Effector memory CD8-positive, alpha-beta T cell (primary cell): Measurements from ENCODE around the gene ANO4.

Experiments used
- ATAC-seq: fragments of 150-1000 bp; cut with Tn5 transposase; replicated peaks from 2 replicates; pipeline ENCODE4 v1.10.0; 2021; ENCODE audit warnings: mild to moderate bottlenecking, moderate library complexity
- DNase-seq, 3 experiments: peaks; one replicate each; pipeline ENCODE4 v3.0.0; 2021
- H3K27ac Mint-ChIP-seq, 2 donors: one replicate each; pipeline ENCODE4 v1.8.0; 2022; ENCODE audit warnings: mild to moderate bottlenecking in 2 of 2, mixed read lengths in 2 of 2, moderate library complexity in 2 of 2
- H3K27me3 Mint-ChIP-seq, 2 donors: one replicate each; pipeline ENCODE4 v1.8.0; 2022; ENCODE audit warnings: mixed read lengths in 2 of 2
- H3K36me3 Mint-ChIP-seq: one replicate; pipeline ENCODE4 v1.8.0; 2022; ENCODE audit warnings: mild to moderate bottlenecking, moderate library complexity, mixed read lengths; ENCODE audit not compliant: insufficient read depth
- H3K4me1 Mint-ChIP-seq, 2 donors: one replicate each; pipeline ENCODE4 v1.8.0; 2022; ENCODE audit warnings: low read depth in 2 of 2, mixed read lengths in 2 of 2
- H3K4me3 Mint-ChIP-seq, 2 donors: one replicate each; pipeline ENCODE4 v1.8.0; 2022; ENCODE audit warnings: mild to moderate bottlenecking in 2 of 2, mixed read lengths in 2 of 2, moderate library complexity in 2 of 2
- H3K9me3 Mint-ChIP-seq, 2 donors: one replicate each; pipeline ENCODE4 v1.8.0; 2022; ENCODE audit warnings: mixed read lengths in 2 of 2

Gene ANO4

DNA sequence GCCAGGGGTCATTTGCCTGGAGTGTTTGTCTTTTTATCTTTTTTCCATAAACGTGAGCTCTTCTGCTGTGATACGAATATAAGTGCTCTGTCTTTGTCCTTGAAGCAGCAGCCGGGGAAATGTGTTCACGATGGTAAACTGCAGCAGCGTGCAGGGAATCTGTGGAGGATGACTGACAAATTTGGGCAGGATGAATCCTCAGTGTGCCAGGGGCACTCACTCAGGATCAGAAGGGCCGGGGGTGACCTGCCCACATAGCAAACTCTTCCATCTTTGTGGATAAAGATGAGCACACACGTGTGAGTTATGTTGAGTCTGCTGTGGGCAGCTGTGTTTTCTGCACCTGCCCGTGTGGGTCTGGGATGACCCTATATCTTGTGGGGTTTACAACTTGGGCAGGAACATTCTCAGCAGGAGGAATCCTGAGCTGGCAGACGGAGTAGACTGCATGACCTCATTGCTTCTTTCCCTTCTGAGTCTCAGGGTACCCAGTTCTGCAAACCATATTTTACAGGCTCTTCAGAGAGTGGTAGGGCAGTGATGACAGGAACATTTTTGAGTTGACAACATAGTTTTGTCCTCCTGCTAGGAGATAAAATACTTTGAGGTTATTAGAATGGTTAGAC is 711 bp downstream of the ANO4 start:
- Mint-ChIP-seq H3K27ac (no peak overlapping the region), H3K4me1 (no peaks in the 10 kb centered on the region), H3K36me3 (no peaks in the 10 kb centered on the region), H3K27me3 (peaks cover 0 to 17% of the 10 kb centered on the region in 2 donors), H3K4me3 (no peak overlapping the region), H3K9me3 (peaks cover 0 to 3% of the 10 kb centered on the region in 2 donors)
- ATAC-seq (no peak), DNase-seq (no peak)

DNA sequence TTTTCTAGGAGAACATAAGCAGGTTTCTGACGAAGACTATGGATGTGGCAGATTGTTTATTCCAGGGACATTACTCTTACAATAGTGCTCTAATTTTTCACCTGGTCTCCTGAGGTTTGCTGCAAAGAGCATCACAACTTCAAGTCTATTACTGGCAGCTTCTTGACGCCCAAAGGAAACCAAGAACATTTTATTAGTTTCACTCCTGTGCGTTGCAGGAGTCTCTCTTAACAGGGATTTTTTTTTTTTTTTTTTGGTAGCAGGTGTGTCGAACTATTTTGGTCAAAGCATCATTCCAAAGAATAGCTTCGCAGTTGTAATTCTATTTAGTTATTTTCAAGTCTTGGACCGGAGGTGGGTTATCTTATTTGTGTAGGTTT is 1.2 kb downstream of the ANO4 start:
- Mint-ChIP-seq H3K4me3 (no peak overlapping the region), H3K4me1 (no peaks in the 10 kb centered on the region), H3K27ac (no peak overlapping the region), H3K9me3 (peaks cover 0 to 3% of the 10 kb centered on the region in 2 donors), H3K27me3 (peaks cover 0 to 17% of the 10 kb centered on the region in 2 donors), H3K36me3 (no peaks in the 10 kb centered on the region)
- ATAC-seq (no peak), DNase-seq (no peak)

DNA sequence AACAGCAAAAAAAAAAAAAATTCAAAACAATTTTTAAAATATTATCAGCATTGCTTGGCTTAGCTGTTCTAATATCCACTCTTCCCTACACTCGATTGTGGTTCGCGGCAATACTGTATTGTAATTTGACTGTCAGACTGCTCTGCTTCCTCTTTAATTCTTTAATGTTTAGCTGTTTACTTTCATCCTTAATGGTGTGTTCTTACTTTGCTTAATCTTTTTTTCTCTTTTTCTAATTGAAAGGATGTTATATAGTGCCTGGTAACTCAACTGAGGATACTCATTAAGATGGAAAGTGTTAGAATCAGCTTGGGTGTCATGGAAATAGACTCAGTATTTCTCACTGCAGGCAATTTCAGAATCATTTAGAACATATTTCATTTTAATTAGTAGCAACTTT is 2.0 kb downstream of the ANO4 start:
- no peak overlapping the region for H3K4me3 Mint-ChIP-seq
- H3K27ac Mint-ChIP-seq = no peak overlapping the region
- no peaks in the 10 kb centered on the region for H3K36me3 Mint-ChIP-seq
- H3K4me1 Mint-ChIP-seq = no peaks in the 10 kb centered on the region
- ATAC-seq (no peak), DNase-seq (no peak)
- peaks cover 0 to 3% of the 10 kb centered on the region in 2 donors for H3K9me3 Mint-ChIP-seq
- peaks cover 0 to 17% of the 10 kb centered on the region in 2 donors for H3K27me3 Mint-ChIP-seq

DNA sequence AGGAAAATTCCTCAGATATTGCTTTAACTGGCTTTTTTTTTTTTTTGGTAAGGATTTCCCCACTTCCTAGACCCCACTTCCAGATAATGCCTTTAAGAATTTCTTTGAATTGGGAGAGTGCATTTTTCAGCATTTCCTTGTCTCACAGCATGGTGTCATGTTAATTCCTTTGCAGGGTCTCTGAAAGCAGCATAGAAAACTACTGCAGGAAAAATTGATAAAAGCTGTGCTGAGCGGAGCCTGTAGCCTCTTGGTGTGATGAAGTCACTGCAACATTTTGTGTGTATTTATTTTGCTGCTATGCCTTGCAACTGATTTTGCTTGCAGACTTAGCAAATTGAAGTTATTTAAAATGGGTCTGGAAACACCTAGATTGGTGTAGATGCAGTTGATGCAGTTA is 2.7 kb downstream of the ANO4 start:
- Mint-ChIP-seq H3K36me3 (no peaks in the 10 kb centered on the region), H3K4me1 (no peaks in the 10 kb centered on the region), H3K27me3 (peaks cover 0 to 17% of the 10 kb centered on the region in 2 donors), H3K27ac (no peak overlapping the region), H3K9me3 (peaks cover 0 to 3% of the 10 kb centered on the region in 2 donors), H3K4me3 (no peak overlapping the region)
- ATAC-seq (no peak), DNase-seq (no peak)

DNA sequence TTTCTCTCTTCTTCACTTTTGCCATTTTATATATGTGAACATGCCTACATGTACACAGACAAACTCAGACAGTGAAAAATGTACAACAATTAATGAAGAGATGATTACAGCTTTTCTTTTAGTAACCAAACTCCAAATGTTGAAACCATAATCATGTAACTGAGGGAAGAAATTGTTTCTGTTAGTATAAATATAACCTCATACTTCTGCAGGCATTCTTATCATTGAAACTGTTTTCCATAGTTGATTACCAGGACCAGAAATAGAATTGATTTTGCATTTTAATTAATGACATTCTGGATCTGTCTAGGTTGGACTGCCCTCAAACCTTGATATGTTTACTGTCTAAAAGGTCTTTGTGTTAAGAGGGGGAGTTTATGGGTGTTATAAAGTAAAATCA is 3.2 kb downstream of the ANO4 start:
- Mint-ChIP-seq H3K4me3 (no peak overlapping the region), H3K9me3 (peaks cover 0 to 3% of the 10 kb centered on the region in 2 donors), H3K4me1 (no peaks in the 10 kb centered on the region), H3K36me3 (no peaks in the 10 kb centered on the region), H3K27ac (no peak overlapping the region), H3K27me3 (peaks cover 0 to 17% of the 10 kb centered on the region in 2 donors)
- ATAC-seq (no peak), DNase-seq (no peak)

DNA sequence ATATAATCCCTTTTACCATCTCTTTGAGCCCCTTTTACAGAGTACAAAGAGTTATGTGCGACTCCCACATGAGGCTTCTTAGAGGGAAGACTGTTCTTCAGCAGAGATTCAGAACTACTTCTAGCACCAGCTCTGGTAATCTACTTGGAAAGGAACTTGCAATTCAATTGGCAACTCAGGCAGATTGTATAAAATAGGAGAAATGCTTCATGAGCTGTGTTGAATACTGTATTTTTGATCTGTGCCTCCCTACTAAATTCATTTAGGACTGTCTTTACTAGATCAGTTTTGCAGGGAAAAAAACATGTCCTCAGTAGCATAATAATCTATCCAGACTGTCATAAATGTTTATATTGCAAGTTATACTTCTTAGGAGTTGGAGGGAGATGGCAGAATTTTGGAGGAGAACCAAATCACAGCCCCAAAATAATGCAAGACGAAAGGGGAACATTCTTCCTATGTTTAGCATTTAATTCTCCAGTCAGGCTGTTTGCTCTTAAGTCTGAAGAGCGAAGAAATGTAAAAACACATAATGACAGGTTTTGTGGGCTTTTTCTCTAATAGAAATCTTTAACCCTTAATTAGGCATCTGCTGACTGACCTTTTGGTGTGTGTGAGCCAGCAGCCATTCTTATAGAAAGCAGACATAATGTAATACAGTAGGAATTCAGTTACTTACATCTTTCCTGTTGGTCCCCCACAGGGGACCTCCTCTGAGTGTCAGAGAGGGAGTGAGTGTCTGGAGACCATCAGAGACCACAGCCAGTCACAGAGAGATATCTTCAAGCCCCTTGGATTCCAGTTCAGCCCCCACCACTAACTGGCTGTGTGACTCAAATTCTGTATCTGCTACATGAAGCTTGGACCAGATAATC is 3.9 kb downstream of the ANO4 start:
- ATAC-seq (no peak), DNase-seq (no peak)
- H3K27me3 Mint-ChIP-seq = peaks cover 0 to 17% of the 10 kb centered on the region in 2 donors
- H3K9me3 Mint-ChIP-seq = peaks cover 0 to 3% of the 10 kb centered on the region in 2 donors
- H3K36me3 Mint-ChIP-seq = no peaks in the 10 kb centered on the region
- no peaks in the 10 kb centered on the region for H3K4me1 Mint-ChIP-seq
- no peak overlapping the region for H3K27ac Mint-ChIP-seq
- no peak overlapping the region for H3K4me3 Mint-ChIP-seq

DNA sequence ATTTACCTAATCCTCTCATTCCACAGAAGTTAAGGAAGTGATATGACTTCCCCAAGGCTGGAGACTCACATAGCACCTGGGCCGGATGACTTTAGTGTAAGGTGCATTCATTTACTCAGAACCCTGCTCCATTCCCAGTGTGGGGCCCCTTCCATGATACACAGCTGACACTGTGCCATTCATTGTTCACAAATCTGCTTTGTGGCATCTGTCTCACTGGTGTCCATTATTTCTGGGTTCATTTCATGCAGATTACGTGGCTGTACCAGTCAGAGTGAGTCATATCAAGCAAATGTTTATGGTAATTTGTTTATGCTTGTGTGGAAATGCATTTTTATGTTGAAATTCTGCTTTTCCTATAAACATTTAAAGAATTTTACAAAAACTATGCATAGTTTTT is 5.2 kb downstream of the ANO4 start:
- no peak for DNase-seq
- Mint-ChIP-seq H3K4me3 (no peak overlapping the region), H3K27ac (no peak overlapping the region), H3K9me3 (peaks cover 0 to 3% of the 10 kb centered on the region in 2 donors), H3K36me3 (no peaks in the 10 kb centered on the region), H3K4me1 (no peaks in the 10 kb centered on the region), H3K27me3 (peaks cover 0 to 10% of the 10 kb centered on the region in 2 donors)
- ATAC-seq = no peak

DNA sequence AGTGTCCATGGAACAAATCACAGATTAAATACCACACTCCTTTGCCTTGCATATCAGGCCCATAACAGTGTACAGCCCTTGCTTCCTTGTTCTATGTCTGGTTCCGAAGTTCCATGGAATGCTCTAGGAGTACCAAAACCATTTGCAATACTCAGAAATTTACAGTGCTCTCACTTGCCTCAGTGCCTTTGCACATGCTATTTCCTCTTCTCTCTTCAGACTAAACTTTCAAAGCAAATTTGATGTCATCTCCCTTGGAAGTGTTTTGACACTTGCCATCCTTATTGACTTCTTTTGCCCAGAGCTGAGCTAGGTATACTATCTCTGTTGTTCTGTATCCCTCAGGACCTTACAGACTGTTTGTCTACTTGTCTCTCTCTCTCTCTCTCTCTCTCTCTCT is 6.1 kb downstream of the ANO4 start:
- DNase-seq (no peak), ATAC-seq (no peak)
- H3K4me3 Mint-ChIP-seq = no peak overlapping the region
- no peaks in the 10 kb centered on the region for H3K36me3 Mint-ChIP-seq
- H3K27me3 Mint-ChIP-seq = peaks cover 0 to under 1% of the 10 kb centered on the region in 2 donors
- no peaks in the 10 kb centered on the region for H3K9me3 Mint-ChIP-seq
- H3K4me1 Mint-ChIP-seq = no peaks in the 10 kb centered on the region
- H3K27ac Mint-ChIP-seq = no peak overlapping the region

DNA sequence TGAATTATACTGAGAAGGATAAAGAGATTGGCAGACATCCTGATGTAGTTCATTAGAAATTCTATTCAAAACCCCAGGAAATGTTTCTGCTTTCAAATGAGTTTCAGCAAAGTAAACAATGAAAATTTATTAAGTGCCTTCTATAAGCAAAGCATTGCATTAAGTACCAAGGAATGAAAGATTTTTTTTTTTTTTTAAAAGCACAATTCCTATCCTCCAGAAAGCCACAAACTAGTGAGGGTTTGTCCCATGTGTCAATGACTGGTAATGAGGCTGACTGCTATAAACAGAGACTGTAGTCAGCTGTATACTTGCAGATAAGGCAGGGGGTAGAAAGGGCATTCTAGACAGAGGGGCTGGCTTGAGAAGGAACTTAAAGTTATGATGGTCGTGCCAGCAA is 6.7 kb downstream of the ANO4 start:
- H3K4me3 Mint-ChIP-seq = no peak overlapping the region
- H3K27ac Mint-ChIP-seq = no peak overlapping the region
- no peak for DNase-seq
- H3K27me3 Mint-ChIP-seq = no peaks in the 10 kb centered on the region
- no peaks in the 10 kb centered on the region for H3K4me1 Mint-ChIP-seq
- ATAC-seq = no peak
- no peaks in the 10 kb centered on the region for H3K36me3 Mint-ChIP-seq
- no peaks in the 10 kb centered on the region for H3K9me3 Mint-ChIP-seq

DNA sequence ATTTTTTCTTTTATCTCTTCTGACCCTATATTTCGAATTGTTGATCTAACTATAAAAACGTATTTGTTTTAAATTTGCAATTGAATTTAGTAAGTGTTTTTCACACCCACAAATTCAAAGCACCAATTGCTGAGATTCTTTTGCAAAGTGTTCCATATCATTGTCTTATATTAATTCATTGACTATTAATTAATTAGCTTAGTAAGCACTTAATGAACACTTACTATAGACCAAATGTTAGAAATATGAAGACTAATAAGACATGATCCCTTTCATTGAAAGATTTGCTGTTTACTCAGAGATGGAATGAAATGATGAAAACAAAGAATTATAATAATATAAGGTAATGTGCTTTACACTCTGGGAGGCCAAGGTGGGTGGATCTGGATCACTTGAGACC is 14.2 kb downstream of the ANO4 start:
- Mint-ChIP-seq H3K4me1 (no peaks in the 10 kb centered on the region), H3K36me3 (no peaks in the 10 kb centered on the region), H3K4me3 (no peak overlapping the region), H3K27ac (no peak overlapping the region), H3K9me3 (peaks cover 3 to 10% of the 10 kb centered on the region in 2 donors), H3K27me3 (no peaks in the 10 kb centered on the region)
- ATAC-seq = no peak
- no peak for DNase-seq

DNA sequence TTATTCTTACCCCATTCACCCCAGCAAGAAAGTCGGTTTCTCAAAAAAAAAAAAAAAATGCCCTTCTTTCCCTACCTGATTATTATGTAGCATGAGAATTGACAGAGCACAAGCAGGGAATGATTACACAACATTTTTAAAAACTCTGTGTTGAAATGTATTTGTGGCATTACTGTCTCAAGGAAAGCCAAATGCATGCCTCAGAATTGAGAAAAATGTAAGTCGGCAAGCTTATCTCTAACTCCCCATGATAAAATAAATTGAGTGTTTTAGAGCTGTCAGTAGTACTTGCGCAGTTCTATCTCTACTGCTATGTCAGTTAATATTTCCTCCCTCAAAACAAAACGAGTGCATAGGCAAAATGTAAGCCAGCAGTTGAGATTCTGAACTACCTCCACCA is 25.7 kb downstream of the ANO4 start:
- peaks cover 0 to 1% of the 10 kb centered on the region in 2 donors for H3K9me3 Mint-ChIP-seq
- no peak overlapping the region for H3K4me3 Mint-ChIP-seq
- H3K27ac Mint-ChIP-seq = no peak overlapping the region
- no peaks in the 10 kb centered on the region for H3K27me3 Mint-ChIP-seq
- no peak for DNase-seq
- no peaks in the 10 kb centered on the region for H3K4me1 Mint-ChIP-seq
- no peak for ATAC-seq
- no peaks in the 10 kb centered on the region for H3K36me3 Mint-ChIP-seq

DNA sequence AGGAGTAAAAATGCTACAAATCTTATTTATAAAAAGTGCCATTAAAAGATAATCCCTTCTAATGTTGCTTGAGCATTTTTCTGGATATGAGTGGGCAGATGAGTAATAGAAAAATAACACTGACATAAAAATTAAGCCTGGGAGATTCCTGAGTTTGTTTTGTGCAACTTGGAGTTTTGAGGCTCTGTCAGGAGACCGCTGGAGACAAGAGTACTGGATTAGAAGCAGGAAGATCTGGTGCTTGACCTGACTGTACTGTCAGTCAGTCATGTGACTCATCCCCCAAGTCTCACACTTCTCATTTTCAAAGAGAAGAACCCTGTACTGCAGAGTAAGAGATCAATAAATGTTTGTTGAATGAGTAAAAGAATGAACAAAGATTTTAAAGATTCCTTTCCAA is 29.4 kb downstream of the ANO4 start:
- no peak overlapping the region for H3K27ac Mint-ChIP-seq
- no peak overlapping the region for H3K4me3 Mint-ChIP-seq
- no peak for ATAC-seq
- H3K36me3 Mint-ChIP-seq = no peaks in the 10 kb centered on the region
- no peak for DNase-seq
- no peaks in the 10 kb centered on the region for H3K27me3 Mint-ChIP-seq
- no peaks in the 10 kb centered on the region for H3K4me1 Mint-ChIP-seq
- H3K9me3 Mint-ChIP-seq = peaks cover 1 to 8% of the 10 kb centered on the region in 2 donors

DNA sequence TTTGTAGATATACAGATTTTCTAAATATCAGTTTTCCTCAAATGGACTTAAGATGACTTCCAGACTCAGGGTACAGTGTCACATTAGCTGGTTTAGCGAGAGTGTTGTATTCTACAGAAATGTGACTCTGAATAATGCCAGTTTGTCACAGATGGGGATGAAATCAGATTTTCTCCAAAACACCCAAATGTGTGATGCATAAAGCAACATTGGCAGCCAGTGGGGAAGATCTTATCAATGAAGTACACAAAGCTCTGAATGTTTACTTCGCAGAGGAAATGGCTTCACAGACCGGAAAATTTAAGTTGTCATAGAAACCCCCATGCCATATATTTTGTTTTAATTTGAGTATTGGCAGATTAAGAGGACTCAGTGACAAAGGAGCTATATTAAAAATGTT is 29.9 kb downstream of the ANO4 start:
- Mint-ChIP-seq H3K9me3 (peaks cover 1 to 8% of the 10 kb centered on the region in 2 donors), H3K27ac (no peak overlapping the region), H3K4me3 (no peak overlapping the region), H3K36me3 (no peaks in the 10 kb centered on the region), H3K4me1 (no peaks in the 10 kb centered on the region), H3K27me3 (no peaks in the 10 kb centered on the region)
- ATAC-seq = no peak
- DNase-seq = no peak

DNA sequence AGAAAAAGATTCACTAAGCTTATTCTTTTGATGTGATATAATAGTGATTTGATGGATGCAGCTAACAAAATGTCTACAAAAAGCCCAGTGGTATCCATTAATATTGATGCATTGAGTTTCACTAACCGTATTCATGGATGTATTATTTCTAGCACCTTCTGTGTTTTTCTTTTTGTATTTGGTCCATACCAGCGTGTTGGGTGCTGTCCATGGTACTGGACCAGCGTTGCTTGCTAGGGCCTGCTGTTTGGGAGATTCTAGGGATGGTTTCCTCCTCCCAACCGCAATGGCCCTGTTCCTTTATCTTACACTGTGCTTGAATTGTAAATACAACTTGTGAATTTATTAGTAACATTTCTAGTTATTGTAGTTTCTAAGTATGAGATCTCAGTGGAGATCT is 31.7 kb downstream of the ANO4 start:
- no peaks in the 10 kb centered on the region for H3K4me1 Mint-ChIP-seq
- peaks cover 1 to 8% of the 10 kb centered on the region in 2 donors for H3K9me3 Mint-ChIP-seq
- H3K4me3 Mint-ChIP-seq = no peak overlapping the region
- no peaks in the 10 kb centered on the region for H3K27me3 Mint-ChIP-seq
- no peak for DNase-seq
- no peak for ATAC-seq
- H3K27ac Mint-ChIP-seq = no peak overlapping the region
- no peaks in the 10 kb centered on the region for H3K36me3 Mint-ChIP-seq
